GM12873 (cell line): ENCODE measurements around the gene TGFB1I1.

Experiments used
- TF ChIP-seq, protein P1 (sequence below): IDR thresholded peaks from 2 replicates; pipeline ENCODE4 v1.5.1; 2012; ENCODE audit warnings: low read depth, mild to moderate bottlenecking, moderate library complexity, low read length, control low read depth; ENCODE audit not compliant: insufficient read depth; ENCODE audit errors: missing control alignments

The TGFB1I1 gene

DNA sequence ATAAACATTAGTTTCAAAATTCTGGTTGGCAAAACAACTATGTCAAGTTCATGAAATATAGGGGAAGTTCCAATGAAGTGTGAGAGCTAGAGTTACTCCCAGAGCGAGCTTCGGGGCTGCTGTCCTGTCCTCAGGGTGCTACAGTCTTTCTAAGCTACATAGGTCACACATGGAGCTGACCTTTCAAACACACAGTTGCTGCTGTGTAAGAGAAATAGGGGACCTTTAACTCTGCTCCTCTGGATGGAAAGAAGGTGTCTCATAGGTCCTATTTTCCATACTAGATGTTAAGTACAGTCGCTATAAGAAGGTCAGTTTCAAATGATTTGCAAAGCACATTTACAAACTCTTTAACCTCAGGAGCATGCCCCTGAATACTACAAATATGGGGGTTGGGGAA, 49.4 kb downstream of the TGFB1I1 start:
- TF ChIP-seq, protein P1, sequence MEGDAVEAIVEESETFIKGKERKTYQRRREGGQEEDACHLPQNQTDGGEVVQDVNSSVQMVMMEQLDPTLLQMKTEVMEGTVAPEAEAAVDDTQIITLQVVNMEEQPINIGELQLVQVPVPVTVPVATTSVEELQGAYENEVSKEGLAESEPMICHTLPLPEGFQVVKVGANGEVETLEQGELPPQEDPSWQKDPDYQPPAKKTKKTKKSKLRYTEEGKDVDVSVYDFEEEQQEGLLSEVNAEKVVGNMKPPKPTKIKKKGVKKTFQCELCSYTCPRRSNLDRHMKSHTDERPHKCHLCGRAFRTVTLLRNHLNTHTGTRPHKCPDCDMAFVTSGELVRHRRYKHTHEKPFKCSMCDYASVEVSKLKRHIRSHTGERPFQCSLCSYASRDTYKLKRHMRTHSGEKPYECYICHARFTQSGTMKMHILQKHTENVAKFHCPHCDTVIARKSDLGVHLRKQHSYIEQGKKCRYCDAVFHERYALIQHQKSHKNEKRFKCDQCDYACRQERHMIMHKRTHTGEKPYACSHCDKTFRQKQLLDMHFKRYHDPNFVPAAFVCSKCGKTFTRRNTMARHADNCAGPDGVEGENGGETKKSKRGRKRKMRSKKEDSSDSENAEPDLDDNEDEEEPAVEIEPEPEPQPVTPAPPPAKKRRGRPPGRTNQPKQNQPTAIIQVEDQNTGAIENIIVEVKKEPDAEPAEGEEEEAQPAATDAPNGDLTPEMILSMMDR = no peak

DNA sequence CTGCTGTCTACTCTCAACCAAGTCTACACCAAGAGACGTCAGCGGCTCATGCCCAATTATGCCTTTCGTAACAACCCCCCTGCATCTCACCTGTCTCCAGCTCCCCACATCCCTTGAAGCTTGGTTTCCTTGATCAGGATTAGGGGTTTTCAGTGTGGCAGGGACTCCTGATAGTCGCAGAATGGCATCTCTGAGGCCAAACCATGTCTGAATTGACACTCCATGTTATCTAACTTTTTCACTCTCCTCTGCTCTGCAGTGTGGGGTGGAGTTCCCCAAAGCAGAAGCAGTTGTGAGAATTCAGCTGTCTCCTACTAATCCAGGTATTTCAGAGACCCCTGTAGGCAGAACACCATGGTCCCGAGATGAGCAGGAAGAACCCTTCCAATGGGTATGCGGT, 50.1 kb downstream of the TGFB1I1 start:
- TF ChIP-seq, protein P1 = no peak

DNA sequence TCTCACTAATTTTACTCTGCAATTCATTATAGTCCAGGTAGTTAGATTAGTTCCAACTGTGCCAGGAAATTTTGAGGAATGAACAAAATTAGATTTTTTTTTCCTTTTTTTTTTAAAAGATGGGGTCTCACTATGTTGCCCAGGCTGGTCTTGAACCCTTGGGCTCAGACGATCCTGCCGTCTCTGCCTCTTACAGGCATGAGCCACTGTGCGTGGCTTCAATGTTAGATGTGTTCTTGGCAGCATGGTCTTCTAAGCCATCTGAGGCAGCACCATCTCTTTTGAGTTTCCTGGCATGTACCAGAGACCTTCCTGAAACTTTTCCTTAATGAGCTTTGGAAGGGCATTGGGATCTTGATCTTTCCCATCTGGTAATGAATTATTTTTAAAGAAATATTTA, 53.2 kb downstream of the TGFB1I1 start:
- TF ChIP-seq, protein P1 = no peak
